GM12892 (cell line): ENCODE data around the gene OR4C6.

Experiments used
- POLR2A ChIP-seq: IDR thresholded peaks from 2 replicates; pipeline ENCODE4 v1.6.1; 2011; ENCODE audit warnings: low read depth, low read length, control low read depth
- POLR2AphosphoS5 ChIP-seq: IDR thresholded peaks from 2 replicates; pipeline ENCODE4 v1.6.1; 2011; ENCODE audit warnings: low read depth, low read length, control low read depth
- TAF1 ChIP-seq: IDR thresholded peaks from 2 replicates; pipeline ENCODE4 v1.6.1; 2011; ENCODE audit warnings: low read depth, mild to moderate bottlenecking, control low read depth, low read length, borderline replicate concordance

- TF ChIP-seq POLR2AphosphoS5 (no peak), POLR2A (no peak), TAF1 (no peak)
Observed at GRCh38 chr11:55697817-55698216, 35.8 kb downstream of the OR4C6 start.
